ENCODE results near the gene RIPOR3.

GRCh38 chr20:50594231-50594590 is 97.1 kb downstream of the RIPOR3 start:
- TF ChIP-seq CTCF (IDR thresholded peaks at IDR 0.05; ENCODE audit: low read depth, low read length) (no peak), EZH2phosphoT487 (IDR thresholded peaks at IDR 0.05; ENCODE audit: low read depth) (no peak)

Data from OCI-LY3 (cell line).